Measurements from ENCODE around the gene HADHB.

HADHB gene

DNA sequence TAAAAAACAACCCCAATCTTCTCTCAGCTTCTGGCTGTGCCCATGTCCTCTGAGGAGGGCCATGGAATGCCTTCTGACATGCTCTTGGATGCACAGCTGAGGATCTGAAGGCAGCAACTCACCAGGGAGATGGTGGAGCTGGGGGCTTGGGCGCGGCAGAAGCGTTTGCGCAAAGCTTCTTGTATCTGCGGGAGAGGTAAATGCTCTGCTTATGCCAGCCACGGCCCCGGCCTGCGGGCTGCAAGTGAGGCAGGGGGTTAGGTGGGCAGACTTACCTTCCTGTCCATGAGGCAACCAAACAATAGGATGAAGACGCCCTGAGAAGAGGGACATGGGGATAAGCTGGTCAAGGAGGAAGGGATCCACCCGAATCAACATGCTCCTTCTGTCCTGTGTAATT, 65.2 kb downstream of the HADHB start:
- intact Hi-C loops (cut with DNase I; ENCODE audit: low total_unique reads), result no loop called here
- Histone ChIP-seq H3K27ac (no peak overlapping the region), H3K36me3 (peaks cover 0 to 4% (median 0%) of the 10 kb centered on the region in 3 donors), H3K9me3 (no peaks in the 10 kb centered on the region), H3K4me1 (no peaks in the 10 kb centered on the region), H3K27me3 (no peaks in the 10 kb centered on the region), H3K4me3 (no peak overlapping the region)
- TF ChIP-seq, protein P1, sequence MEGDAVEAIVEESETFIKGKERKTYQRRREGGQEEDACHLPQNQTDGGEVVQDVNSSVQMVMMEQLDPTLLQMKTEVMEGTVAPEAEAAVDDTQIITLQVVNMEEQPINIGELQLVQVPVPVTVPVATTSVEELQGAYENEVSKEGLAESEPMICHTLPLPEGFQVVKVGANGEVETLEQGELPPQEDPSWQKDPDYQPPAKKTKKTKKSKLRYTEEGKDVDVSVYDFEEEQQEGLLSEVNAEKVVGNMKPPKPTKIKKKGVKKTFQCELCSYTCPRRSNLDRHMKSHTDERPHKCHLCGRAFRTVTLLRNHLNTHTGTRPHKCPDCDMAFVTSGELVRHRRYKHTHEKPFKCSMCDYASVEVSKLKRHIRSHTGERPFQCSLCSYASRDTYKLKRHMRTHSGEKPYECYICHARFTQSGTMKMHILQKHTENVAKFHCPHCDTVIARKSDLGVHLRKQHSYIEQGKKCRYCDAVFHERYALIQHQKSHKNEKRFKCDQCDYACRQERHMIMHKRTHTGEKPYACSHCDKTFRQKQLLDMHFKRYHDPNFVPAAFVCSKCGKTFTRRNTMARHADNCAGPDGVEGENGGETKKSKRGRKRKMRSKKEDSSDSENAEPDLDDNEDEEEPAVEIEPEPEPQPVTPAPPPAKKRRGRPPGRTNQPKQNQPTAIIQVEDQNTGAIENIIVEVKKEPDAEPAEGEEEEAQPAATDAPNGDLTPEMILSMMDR (IDR thresholded peaks at IDR 0.05), result no peak
- DNase-seq, result no peak

DNA sequence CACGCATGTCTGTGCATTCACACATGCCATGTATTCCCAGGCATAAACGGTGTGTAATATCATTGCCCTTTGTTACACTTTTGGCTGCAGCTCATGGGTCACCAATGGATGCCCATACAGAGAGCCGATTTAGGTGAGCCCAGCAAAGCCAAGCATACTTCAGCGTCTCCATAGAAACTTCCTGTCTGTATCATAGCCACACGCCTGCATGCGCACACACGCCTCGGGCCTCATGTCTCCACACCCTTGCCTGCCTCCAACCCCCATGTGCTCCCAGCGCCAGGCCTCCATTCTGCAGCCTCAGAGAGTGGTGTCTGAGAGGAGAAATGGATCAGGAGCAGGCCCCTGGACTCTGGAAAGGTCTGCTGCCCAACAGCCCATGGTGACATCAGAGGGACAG, 67.7 kb downstream of the HADHB start:
- no peaks in the 10 kb centered on the region for H3K4me1 ChIP-seq
- H3K27ac ChIP-seq, result no peak overlapping the region
- TF ChIP-seq, protein P1 (IDR thresholded peaks at IDR 0.05), result no peak
- peaks cover 0 to 4% (median 0%) of the 10 kb centered on the region in 3 donors for H3K36me3 ChIP-seq
- no peak for DNase-seq
- intact Hi-C loops (cut with DNase I; ENCODE audit: low total_unique reads), result no loop called here
- H3K4me3 ChIP-seq, result no peak overlapping the region
- H3K9me3 ChIP-seq, result no peaks in the 10 kb centered on the region
- peaks cover 0 to 12% of the 10 kb centered on the region in 2 donors for H3K27me3 ChIP-seq

DNA sequence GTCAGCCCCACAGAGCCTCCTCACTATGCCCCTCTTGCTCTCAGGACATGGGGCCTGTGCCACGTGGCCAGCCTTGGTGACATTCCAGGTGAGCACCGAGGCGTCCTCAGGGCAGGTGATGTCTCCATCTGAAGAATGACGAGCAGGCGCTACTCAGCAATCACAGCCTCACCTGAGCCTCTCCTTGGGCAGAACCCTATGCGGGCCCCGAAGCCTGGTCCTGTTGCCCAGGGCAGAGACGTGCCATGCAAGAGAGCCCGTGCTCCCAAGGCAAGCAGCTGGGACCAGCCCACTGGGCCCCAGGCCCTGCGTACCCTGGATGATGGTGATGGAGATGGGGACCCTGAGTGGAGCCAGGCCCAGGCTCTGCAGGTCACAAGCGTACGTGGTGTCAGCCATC, 68.7 kb downstream of the HADHB start:
- Histone ChIP-seq H3K36me3 (peaks cover 0 to 4% (median 0%) of the 10 kb centered on the region in 3 donors), H3K27ac (no peak overlapping the region), H3K9me3 (no peaks in the 10 kb centered on the region), H3K4me3 (no peak overlapping the region), H3K4me1 (no peaks in the 10 kb centered on the region), H3K27me3 (peaks cover 0 to 14% of the 10 kb centered on the region in 2 donors)
- no peak for DNase-seq
- intact Hi-C loops (cut with DNase I; ENCODE audit: low total_unique reads), result no loop called here
- TF ChIP-seq, protein P1 (IDR thresholded peaks at IDR 0.05), result no peak

DNA sequence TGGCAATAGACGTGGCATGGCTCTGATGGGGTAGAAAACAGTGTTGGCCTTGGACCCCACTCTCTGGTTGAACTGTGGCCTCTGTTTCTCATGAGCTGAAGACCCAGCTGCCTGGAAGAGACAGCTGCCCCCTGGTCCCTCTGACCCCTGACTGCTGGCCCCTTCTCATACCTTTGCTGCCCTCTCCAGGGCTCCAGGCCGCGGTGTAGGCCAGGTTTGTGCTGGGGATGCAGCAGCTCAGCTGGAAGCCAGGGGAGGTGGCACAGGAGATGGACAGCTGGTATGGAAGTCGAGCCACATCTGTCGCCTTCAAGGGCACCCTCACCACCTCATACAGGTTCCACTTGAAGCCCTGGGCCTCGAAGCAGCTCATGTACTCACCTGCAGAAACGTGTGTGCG, 69.5 kb downstream of the HADHB start:
- TF ChIP-seq, protein P1 (IDR thresholded peaks at IDR 0.05), result no peak
- Histone ChIP-seq H3K36me3 (peaks cover 0 to 4% (median 0%) of the 10 kb centered on the region in 3 donors), H3K9me3 (no peaks in the 10 kb centered on the region), H3K4me1 (no peaks in the 10 kb centered on the region), H3K4me3 (no peak overlapping the region), H3K27me3 (peaks cover 0 to 14% of the 10 kb centered on the region in 2 donors), H3K27ac (no peak overlapping the region)
- DNase-seq, result no peak
- intact Hi-C loops (cut with DNase I; ENCODE audit: low total_unique reads), result no loop called here

- TF ChIP-seq, protein P1 (IDR thresholded peaks at IDR 0.05), result no peak
- H3K27ac ChIP-seq, result no peak overlapping the region
- intact Hi-C loops (cut with DNase I; ENCODE audit: low total_unique reads), result no loop called here
- no peaks in the 10 kb centered on the region for H3K9me3 ChIP-seq
- no peak overlapping the region for H3K4me3 ChIP-seq
- no peaks in the 10 kb centered on the region for H3K36me3 ChIP-seq
- peaks cover 0 to 14% of the 10 kb centered on the region in 2 donors for H3K27me3 ChIP-seq
- DNase-seq, result no peak
- no peaks in the 10 kb centered on the region for H3K4me1 ChIP-seq
Observed at GRCh38 chr2:26316041-26316440, 71.3 kb downstream of the HADHB start.

DNA sequence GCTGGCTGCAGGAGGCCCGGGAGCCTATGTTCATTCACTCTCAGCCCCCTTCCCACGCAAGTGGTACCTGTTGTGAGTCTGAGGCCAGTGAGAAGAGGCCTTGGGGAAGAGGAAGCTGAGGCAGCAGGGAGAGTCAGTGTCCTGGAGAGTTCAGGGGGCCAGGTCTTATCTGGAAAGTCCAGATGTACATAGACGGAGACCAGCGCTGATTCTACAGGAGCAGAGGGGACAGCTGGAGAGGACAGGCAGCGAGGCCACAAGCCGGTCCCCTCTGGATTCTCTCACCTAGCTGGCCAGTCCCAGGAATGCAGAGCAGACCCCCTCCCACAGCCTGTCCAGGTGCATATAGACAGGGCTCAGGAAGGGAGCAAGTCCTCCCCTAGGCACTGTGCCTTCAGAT, 72.1 kb downstream of the HADHB start:
- H3K4me3 ChIP-seq, result no peak overlapping the region
- no peaks in the 10 kb centered on the region for H3K4me1 ChIP-seq
- no peaks in the 10 kb centered on the region for H3K9me3 ChIP-seq
- no peaks in the 10 kb centered on the region for H3K36me3 ChIP-seq
- no peak overlapping the region for H3K27ac ChIP-seq
- intact Hi-C loops (cut with DNase I; ENCODE audit: low total_unique reads), result no loop called here
- no peak for DNase-seq
- peaks cover 0 to 14% of the 10 kb centered on the region in 2 donors for H3K27me3 ChIP-seq
- TF ChIP-seq, protein P1 (IDR thresholded peaks at IDR 0.05), result no peak

Data from tibial artery (tissue), 4 donors.